BE2C (cell line): ENCODE data around the gene PSMD11.

ENCODE experiments used
- DNase-seq: peaks from one replicate; pipeline ENCODE4 v3.0.0-alpha.2; 2020
- H3K27me3 ChIP-seq: fragments of 250-450 bp; sonication (Bioruptor Pico); 2 replicates; pipeline ENCODE4 v1.5.1; 2020; ENCODE audit warnings: mild to moderate bottlenecking
- H3K36me3 ChIP-seq: fragments of 250-450 bp; sonication (Bioruptor Pico); 2 replicates; pipeline ENCODE4 v1.5.1; 2020; ENCODE audit warnings: mild to moderate bottlenecking
- H3K4me1 ChIP-seq: fragments of 250-450 bp; sonication (Bioruptor Pico); 2 replicates; pipeline ENCODE4 v1.5.1; 2020
- H3K4me3 ChIP-seq: 2 replicates; pipeline ENCODE4 v1.5.1; 2011; ENCODE audit warnings: low read depth, low read length
- H3K9me3 ChIP-seq: fragments of 250-450 bp; sonication (Bioruptor Pico); 2 replicates; pipeline ENCODE4 v1.5.1; 2020
- TF ChIP-seq, protein P1 (sequence below): IDR thresholded peaks from 2 replicates; pipeline ENCODE4 v1.5.1; 2012; ENCODE audit warnings: mild to moderate bottlenecking, low read depth, low read length

The PSMD11 gene

DNA sequence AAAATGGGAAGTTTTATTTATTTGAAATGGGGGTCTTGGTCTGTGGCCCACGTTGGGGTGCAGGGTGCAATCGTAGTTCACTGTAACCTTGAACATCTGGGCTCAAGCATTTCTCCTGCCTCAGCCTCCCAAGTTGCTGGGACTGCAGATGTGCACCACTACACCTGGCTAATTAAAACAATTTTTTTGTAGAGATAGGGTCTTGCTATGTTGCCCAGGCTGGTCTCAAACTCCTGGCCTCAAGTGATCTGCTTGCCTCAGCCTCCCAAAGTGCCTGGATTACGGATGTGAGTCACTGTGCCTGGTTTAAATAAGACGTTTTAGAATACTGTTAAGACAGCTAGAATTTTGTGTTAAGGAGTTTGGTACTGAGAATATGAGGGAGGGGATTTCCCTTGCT is 15.7 kb downstream of the PSMD11 start:
- H3K4me1 ChIP-seq, result no peaks in the 10 kb centered on the region
- no peak for DNase-seq
- peaks cover 17% of the 10 kb centered on the region for H3K36me3 ChIP-seq
- H3K9me3 ChIP-seq, result no peaks in the 10 kb centered on the region
- no peak overlapping the region for H3K4me3 ChIP-seq
- TF ChIP-seq, protein P1, sequence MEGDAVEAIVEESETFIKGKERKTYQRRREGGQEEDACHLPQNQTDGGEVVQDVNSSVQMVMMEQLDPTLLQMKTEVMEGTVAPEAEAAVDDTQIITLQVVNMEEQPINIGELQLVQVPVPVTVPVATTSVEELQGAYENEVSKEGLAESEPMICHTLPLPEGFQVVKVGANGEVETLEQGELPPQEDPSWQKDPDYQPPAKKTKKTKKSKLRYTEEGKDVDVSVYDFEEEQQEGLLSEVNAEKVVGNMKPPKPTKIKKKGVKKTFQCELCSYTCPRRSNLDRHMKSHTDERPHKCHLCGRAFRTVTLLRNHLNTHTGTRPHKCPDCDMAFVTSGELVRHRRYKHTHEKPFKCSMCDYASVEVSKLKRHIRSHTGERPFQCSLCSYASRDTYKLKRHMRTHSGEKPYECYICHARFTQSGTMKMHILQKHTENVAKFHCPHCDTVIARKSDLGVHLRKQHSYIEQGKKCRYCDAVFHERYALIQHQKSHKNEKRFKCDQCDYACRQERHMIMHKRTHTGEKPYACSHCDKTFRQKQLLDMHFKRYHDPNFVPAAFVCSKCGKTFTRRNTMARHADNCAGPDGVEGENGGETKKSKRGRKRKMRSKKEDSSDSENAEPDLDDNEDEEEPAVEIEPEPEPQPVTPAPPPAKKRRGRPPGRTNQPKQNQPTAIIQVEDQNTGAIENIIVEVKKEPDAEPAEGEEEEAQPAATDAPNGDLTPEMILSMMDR, result no peak
- no peaks in the 10 kb centered on the region for H3K27me3 ChIP-seq

DNA sequence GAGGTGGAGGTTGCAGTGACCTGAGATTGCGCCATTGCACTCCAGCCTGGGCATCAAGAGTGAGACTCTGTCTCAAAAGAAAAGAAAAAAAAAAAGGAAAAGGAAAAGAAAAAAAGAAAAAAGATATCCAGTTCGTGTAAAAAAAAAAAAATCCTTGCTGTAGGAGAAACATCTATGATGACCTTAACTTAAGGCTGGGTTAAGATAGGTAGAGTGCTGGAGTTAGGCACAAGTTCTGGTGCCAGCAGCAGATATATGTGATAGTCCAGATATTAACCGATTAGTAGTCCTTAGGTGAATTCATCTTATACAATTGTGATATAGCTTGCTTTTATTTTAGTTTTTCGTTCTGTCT is 17.2 kb downstream of the PSMD11 start:
- DNase-seq, result no peak
- no peaks in the 10 kb centered on the region for H3K27me3 ChIP-seq
- TF ChIP-seq, protein P1, result no peak
- H3K9me3 ChIP-seq, result no peaks in the 10 kb centered on the region
- H3K4me1 ChIP-seq, result no peaks in the 10 kb centered on the region
- H3K36me3 ChIP-seq, result peaks cover 13% of the 10 kb centered on the region
- no peak overlapping the region for H3K4me3 ChIP-seq

DNA sequence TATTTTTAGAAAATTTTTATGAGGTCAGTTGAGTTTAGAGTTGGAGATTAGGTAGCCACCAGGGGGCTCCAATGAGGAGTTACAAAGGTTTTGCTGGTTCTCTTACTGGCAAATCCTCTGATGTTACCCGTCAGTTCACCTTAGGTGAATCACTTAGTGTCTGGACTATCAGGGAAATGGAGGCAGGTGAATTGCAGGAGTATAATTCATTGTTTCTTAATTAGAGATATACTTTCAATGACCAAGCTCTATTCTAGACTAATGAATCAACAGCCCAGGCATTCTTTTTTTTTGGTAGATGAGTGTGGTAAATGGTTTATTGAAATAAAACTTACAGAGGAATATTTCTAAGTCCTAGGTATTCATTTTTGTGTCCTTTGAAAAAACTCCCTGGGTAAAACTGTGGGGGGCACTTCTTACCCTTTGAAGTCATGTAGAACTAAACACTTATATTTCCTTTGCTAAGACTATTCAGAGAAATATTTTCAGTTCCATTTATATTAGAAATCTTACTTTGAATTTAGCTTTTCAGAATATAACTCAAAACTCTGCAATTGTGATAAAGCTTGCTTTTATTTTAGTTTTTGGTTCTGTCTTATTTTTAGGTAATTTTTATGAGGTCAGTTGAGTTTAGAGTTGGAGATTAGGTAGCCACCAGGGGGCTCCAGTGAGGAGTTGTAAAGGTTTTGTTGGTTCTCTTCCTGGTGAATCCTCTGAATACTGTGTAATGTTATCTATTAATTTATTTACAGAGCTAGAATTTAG is 17.7 kb downstream of the PSMD11 start:
- H3K36me3 ChIP-seq, result peaks cover 11% of the 10 kb centered on the region
- no peaks in the 10 kb centered on the region for H3K4me1 ChIP-seq
- no peak overlapping the region for H3K4me3 ChIP-seq
- peak; percentile 57 for DNase-seq
- TF ChIP-seq, protein P1, result peak; percentile 70
- H3K27me3 ChIP-seq, result no peaks in the 10 kb centered on the region
- H3K9me3 ChIP-seq, result no peaks in the 10 kb centered on the region

DNA sequence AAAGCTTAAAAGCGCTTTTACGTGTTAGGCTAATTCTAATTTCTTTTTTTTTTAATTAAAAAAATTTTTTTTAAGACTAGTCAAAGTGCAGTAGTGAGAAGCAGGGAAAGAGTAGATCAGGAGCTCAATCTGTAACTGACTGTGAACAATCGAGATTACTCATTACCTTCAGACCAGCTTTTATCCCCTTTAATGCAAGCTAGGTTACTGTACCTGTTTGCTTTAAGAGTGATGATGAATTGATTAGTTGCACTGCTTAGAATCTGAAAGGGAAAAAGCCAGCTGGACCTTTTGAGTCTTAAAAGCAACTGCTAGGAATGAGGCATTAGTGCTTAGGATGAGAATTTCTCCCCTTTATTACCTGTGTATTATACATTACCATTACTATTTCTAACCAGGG is 19.0 kb downstream of the PSMD11 start:
- DNase-seq, result no peak
- Histone ChIP-seq H3K4me3 (no peak overlapping the region), H3K9me3 (no peaks in the 10 kb centered on the region), H3K4me1 (no peaks in the 10 kb centered on the region), H3K36me3 (peaks cover 15% of the 10 kb centered on the region), H3K27me3 (no peaks in the 10 kb centered on the region)
- TF ChIP-seq, protein P1, result no peak

DNA sequence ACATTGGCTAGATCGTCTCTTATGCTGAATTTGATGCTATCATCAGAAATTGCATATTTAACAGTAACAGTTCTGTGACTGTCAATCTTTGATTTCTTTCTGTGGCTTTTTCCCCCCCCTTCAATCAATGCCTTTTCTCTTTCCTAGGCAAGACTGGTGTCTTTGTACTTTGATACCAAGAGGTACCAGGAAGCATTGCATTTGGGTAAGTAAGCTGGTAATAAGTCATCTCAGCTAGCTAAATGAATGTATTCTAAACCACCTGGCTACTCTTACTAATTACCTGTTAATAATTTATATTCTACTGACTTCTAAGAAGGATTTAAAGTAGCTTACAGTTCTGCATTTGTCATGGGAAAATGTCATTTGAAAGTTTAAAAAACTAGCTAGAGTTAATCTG is 20.1 kb downstream of the PSMD11 start:
- H3K9me3 ChIP-seq, result no peaks in the 10 kb centered on the region
- no peak overlapping the region for H3K4me3 ChIP-seq
- H3K27me3 ChIP-seq, result no peaks in the 10 kb centered on the region
- no peak for DNase-seq
- peaks cover 13% of the 10 kb centered on the region for H3K36me3 ChIP-seq
- TF ChIP-seq, protein P1, result no peak
- no peaks in the 10 kb centered on the region for H3K4me1 ChIP-seq

DNA sequence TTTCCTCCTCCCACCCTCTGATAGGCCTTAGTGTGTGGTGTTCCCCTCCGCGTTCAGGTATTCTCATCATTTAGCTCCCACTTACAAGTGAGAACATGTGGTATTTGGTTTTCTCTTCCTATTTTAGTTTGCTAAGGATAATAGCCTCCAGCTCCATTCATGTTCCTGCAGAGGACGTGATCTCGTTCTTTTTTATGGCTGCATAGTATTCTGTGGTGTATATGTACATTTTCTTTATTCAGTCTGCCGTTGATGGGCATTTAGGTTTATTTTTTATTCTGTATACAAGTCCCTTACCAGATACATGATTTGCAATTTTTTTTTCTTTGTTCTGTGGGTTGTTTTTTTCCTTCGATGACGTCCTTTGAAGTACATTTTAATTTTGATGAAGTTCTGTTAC is 23.6 kb downstream of the PSMD11 start:
- TF ChIP-seq, protein P1, result no peak
- H3K36me3 ChIP-seq, result peaks cover 20% of the 10 kb centered on the region
- H3K4me1 ChIP-seq, result no peaks in the 10 kb centered on the region
- no peak overlapping the region for H3K4me3 ChIP-seq
- H3K9me3 ChIP-seq, result no peaks in the 10 kb centered on the region
- H3K27me3 ChIP-seq, result no peaks in the 10 kb centered on the region
- no peak for DNase-seq
